GM23248 (cell line): Measurements from ENCODE around the gene ZBTB46.

ENCODE experiments used
- EZH2 ChIP-seq: fragments of 200-600 bp; sonication (generic); IDR thresholded peaks from 2 replicates; pipeline ENCODE4 v1.6.1; 2018; ENCODE audit warnings: antibody characterized with exemption, mild to moderate bottlenecking; ENCODE audit not compliant: insufficient read depth, poor library complexity, severe bottlenecking
- EZH2phosphoT487 ChIP-seq: fragments of 200-600 bp; sonication (generic); IDR thresholded peaks from 2 replicates; pipeline ENCODE4 v1.6.1; 2018; ENCODE audit warnings: antibody characterized with exemption, moderate library complexity, mild to moderate bottlenecking, low read depth; ENCODE audit not compliant: insufficient read depth

GRCh38 chr20:63766695-63767426 is 64.2 kb downstream of the ZBTB46 start:
- TF ChIP-seq EZH2 = no peak
- no peak for TF ChIP-seq EZH2phosphoT487
